GM12878 (cell line): ENCODE data around the gene PCBD1.

Experiments
- CHD4 ChIP-seq: fragments of 200-600 bp; sonication (generic); IDR thresholded peaks from 2 replicates; pipeline ENCODE4 v1.6.1; 2016; ENCODE audit warnings: mild to moderate bottlenecking
- CTCF ChIP-seq, 3 experiments: IDR thresholded peaks in 2 of 3; conservative IDR thresholded peaks in 1 of 3; 2 replicates each; pipeline ENCODE4 v1.5.1; 2011; ENCODE audit warnings: low read depth in 3 of 3, low read length in 3 of 3, mild to moderate bottlenecking in 3 of 3, control low read depth in 2 of 3, moderate library complexity in 2 of 3, inconsistent platforms in 1 of 3, mixed read lengths in 1 of 3; ENCODE audit not compliant: control insufficient read depth in 2 of 3, insufficient read depth in 1 of 3; ENCODE audit errors: extremely low read depth in 1 of 3
- POLR2AphosphoS5 ChIP-seq: IDR thresholded peaks from 2 replicates; pipeline ENCODE4 v1.6.1; 2011; ENCODE audit warnings: mild to moderate bottlenecking, low read length, inconsistent platforms
- SRF ChIP-seq, 2 experiments: IDR thresholded peaks; 2 replicates each; pipeline ENCODE4 v1.6.1; 2011; ENCODE audit warnings: low read depth in 2 of 2, low read length in 2 of 2, mild to moderate bottlenecking in 1 of 2, moderate library complexity in 1 of 2
- TF ChIP-seq, protein P1 (sequence below): IDR thresholded peaks from 2 replicates; pipeline ENCODE4 v1.6.1; 2011; ENCODE audit warnings: low read depth, mild to moderate bottlenecking, low read length, moderate library complexity, borderline replicate concordance; ENCODE audit errors: extremely low read depth
- TF ChIP-seq, protein P2 (sequence below): IDR thresholded peaks from 2 replicates; pipeline ENCODE4 v1.6.1; 2011; ENCODE audit warnings: low read depth, low read length, improper control_type of control experiment, borderline replicate concordance

GRCh38 chr10:70917635-70918034 lies 29.3 kb upstream of the PCBD1 start:
- no peak for TF ChIP-seq CTCF (IDR thresholded peaks at IDR 0.05 in 2 of 3, conservative IDR thresholded peaks at IDR 0.05 in 1 of 3; ENCODE audit: control insufficient read depth in 2 of 3, extremely low read depth in 1 of 3, insufficient read depth in 1 of 3, low read depth in 3 of 3, low read length in 3 of 3)
- TF ChIP-seq CHD4 = no peak
- TF ChIP-seq, protein P1, sequence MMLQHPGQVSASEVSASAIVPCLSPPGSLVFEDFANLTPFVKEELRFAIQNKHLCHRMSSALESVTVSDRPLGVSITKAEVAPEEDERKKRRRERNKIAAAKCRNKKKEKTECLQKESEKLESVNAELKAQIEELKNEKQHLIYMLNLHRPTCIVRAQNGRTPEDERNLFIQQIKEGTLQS = no peak
- no peak for TF ChIP-seq SRF (IDR thresholded peaks at IDR 0.05; ENCODE audit: low read depth in 2 of 2, low read length in 2 of 2)
- TF ChIP-seq POLR2AphosphoS5 = no peak
- TF ChIP-seq, protein P2, sequence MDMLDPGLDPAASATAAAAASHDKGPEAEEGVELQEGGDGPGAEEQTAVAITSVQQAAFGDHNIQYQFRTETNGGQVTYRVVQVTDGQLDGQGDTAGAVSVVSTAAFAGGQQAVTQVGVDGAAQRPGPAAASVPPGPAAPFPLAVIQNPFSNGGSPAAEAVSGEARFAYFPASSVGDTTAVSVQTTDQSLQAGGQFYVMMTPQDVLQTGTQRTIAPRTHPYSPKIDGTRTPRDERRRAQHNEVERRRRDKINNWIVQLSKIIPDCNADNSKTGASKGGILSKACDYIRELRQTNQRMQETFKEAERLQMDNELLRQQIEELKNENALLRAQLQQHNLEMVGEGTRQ = no peak
